C4-2B (cell line): Measurements from ENCODE around the gene GOSR2.
A peak's percentile ranks its signal among the peaks of the same experiment; 100 is the strongest.

Source experiments
- H3K27ac ChIP-seq: fragments of 450-650 bp; 2 replicates; pipeline ENCODE4 v1.5.1; 2017
- CTCF ChIP-seq: fragments of 450-650 bp; conservative IDR thresholded peaks from 2 replicates; pipeline ENCODE4 v1.5.1; 2017; ENCODE audit warnings: mild to moderate bottlenecking
- ZFX ChIP-seq: fragments of 450-650 bp; IDR thresholded peaks from 2 replicates; pipeline ENCODE4 v1.6.1; 2017

GOSR2 gene

GRCh38 chr17:46877466-46877865 lies 45.5 kb upstream of the GOSR2 start:
- peak overlapping the region; percentile 34; the same call in 1 of the 2 replicates for H3K27ac ChIP-seq
- TF ChIP-seq CTCF (no peak), ZFX (no peak)

GRCh38 chr17:46878055-46878454 lies 44.9 kb upstream of the GOSR2 start:
- H3K27ac ChIP-seq, result no peak overlapping the region
- TF ChIP-seq ZFX, result no peak
- TF ChIP-seq CTCF, result no peak

GRCh38 chr17:46879101-46879500 lies 43.9 kb upstream of the GOSR2 start:
- H3K27ac ChIP-seq, result no peak overlapping the region
- TF ChIP-seq ZFX, result no peak
- TF ChIP-seq CTCF, result no peak

GRCh38 chr17:46881015-46881414 lies 41.9 kb upstream of the GOSR2 start:
- TF ChIP-seq ZFX, result no peak
- no peak overlapping the region for H3K27ac ChIP-seq

GRCh38 chr17:46882666-46883065 lies 40.3 kb upstream of the GOSR2 start:
- TF ChIP-seq ZFX (no peak), CTCF (no peak)

GRCh38 chr17:46883871-46884520 lies 39.0 kb upstream of the GOSR2 start:
- H3K27ac ChIP-seq, result no peak overlapping the region
- TF ChIP-seq CTCF (no peak), ZFX (no peak)

More at GRCh38 chr17:46882666-46883065, 40.3 kb upstream of the GOSR2 start:
- no peak overlapping the region for H3K27ac ChIP-seq

- H3K27ac ChIP-seq, result no peak overlapping the region
- TF ChIP-seq CTCF (no peak), ZFX (no peak)
Measured at GRCh38 chr17:46884552-46884951, 38.4 kb upstream of the GOSR2 start.
